Right ventricle myocardium superior (tissue), 1 donor: ENCODE results near the gene SLC5A5. TPM values are rescaled to one million over a fixed set of nuclear protein-coding genes. Genes with fewer than 3 reads are reported as not detected.
A peak's percentile ranks its signal among the peaks of the same experiment; 100 is the strongest.

ENCODE experiments used
- ATAC-seq: fragments of 200-7000 bp; cut with Tn5 transposase; one replicate; pipeline ENCODE4 v1.9.1; 2020; ENCODE audit warnings: mild to moderate bottlenecking; ENCODE audit not compliant: poor library complexity
- DNase-seq: peaks from one replicate; pipeline ENCODE4 v3.0.0-alpha.2; 2020
- intact Hi-C: fragments of 100-400 bp; cut with DNase I; formaldehyde crosslinking; loops from one replicate; pipeline ENCODE4 v1.11.2; 2022
- total RNA-seq: library from RNA; stranded (reverse); fragmentation: NEBNext Ultra II Directional; extraction: Animal tissue kit (Norgen Biotek cat#: 25700); gene quantifications from one replicate; pipeline ENCODE4 v1.2.1, GENCODE V29; 2021
- donor health status: DM: no; HTN: yes; CAD: no; lungs with severe emphysema.

The SLC5A5 gene
- total RNA-seq, 1 donor from 2014 or later = not detected

DNA sequence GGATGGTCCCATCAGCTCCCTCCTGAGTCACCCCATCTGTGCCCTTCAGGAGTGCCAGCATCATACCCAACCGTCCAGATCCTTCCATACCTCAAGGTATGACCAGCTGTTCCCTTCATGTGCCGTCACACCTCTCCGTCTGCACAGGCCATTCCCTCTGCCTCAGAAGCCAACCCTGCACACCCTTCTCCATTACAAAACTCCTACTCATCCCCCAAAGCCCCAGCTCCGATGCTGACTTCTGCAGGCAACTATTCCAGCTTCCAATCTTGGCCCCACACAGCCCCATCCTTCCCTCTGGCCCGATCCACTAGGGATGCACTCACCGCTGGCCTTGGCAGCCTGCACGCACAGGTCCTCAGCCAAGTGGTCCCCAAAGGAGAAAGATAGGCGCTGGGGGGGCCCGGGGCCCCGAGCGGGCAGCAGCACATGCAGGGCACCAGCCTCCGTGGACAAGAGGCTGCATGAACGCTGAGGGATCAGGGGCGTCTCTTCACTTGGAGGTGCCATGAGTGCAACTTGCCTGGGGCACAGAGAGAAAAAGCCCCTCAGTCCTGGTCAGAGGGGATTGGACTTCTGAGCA, 27.7 kb upstream of the SLC5A5 start:
- intact Hi-C loops = no loop called here
- ATAC-seq (no peak), DNase-seq (no peak)

DNA sequence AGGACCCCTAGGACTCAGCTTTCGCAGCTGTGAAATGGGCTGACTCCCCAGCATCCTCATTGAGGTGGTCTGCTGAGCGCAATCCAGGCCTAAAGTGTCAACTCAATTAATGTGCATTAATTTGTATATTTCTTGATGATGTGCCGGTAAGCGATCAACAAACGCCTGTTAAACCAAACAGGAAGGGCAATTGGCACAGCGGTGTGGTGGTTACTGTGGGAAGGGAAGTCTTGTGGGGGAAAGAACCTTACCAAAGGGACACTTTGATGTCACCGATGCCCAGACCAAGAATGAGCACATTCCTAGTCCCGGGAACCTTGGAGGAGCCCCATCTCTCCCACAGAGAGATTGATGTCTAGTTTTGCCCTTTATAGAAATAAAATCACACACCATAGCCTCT, 25.6 kb upstream of the SLC5A5 start:
- ATAC-seq (no peak), DNase-seq (no peak)
- intact Hi-C loops = no loop called here

DNA sequence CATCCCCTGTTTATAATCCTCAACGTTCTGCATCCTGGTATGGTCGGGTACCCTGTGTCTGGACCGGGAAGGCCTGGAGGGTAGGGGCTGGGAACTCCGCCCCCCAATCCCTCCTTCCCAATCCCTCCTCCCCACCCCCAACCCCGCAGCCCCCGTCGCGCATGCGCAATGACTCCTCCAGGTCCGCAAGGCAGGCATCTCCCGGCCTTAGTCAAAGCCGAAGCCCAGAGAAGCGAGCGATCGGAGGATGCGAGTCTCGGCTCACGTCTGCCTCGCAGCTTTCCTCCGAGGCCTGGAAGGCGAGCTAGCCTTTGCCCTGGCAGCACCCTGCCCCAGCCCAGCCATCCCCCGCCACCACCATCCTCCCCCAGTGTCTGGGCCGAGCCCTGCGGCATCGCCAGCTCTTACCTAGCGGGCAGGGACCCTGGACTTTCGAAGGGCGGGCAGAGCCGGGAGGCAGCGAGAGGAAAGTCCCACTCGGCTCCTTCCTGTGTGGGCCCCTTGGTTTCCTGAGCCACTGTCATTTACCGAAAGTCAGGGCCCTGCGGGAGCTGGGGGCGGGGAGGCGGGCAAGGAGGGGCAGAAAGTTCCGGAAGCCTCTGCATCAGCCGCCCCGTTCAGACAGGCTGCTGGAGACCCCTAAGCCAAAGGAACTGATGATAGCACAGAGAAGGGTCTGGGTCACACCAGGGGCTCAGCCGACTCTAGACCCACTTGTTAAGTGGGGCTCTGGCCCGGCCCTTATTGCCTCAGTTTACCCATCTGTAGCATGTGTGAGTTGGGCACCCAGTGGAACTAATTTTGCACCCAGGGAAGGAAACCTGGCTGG, 24.0 kb upstream of the SLC5A5 start, which contains the start of gene JAK3:
Gene JAK3, minus strand, starts transcription at position 445 of the 829 bp plus-strand sequence. CDS start 3,565 bp downstream, outside the sequence.
- peak; percentile 74 for DNase-seq
- ATAC-seq = peak; percentile 77
- intact Hi-C loops = no loop called here

DNA sequence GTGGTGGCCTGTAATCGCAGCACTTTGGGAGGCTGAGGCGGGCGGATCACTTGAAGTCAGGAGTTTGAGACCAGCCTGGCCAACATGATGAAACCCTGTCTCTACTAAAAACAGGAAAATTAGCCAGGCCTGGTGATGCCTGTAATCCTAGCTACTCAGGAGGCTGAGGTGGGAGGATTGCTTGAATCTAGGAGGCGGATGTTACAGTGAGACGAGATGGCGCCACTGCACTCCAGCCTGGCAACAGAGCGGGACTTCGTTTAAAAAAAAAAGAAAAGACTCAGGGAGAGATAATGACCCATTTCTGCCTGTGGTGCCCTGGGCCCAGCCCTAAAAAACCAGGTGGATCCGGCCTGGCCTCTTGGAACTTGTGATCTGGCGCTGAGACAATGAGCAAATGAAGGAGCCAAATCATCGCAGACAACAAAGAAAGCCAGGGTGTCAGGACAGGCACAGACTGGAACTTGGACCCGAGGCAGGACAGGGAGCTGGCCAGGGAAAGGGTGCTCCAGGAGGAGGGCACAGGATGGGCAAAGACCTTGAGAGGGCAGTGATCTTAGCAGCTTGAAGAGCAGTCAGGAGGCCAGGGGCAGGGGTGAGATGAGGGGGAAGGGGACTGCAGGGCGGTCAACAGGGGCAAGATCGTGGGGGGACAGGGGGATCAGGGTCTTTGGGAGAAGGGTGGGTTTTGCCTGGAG, 23.0 kb upstream of the SLC5A5 start:
- no peak for DNase-seq
- intact Hi-C loops = no loop called here
- no peak for ATAC-seq

DNA sequence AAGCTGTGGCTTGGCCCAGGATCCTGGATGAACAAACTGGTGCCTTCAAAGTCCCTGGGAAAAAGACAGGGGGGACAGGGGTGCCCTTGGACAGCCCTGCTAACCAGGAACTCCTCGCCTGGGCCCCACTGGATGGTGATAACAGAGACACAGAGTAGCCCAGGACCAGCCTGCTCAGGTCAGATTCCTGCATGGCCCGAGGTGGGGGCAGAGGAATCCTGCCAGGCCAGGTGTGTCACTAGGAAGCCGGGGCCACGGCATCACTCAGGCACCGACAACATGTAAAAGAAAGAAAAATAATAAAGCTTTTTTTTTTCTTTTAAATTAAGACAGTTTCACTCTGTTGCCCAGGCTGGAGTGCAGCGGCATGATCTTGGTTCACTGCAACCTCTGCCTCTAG, 17.7 kb upstream of the SLC5A5 start:
- intact Hi-C loops = loop anchor here (10.0 kb wide), 1 partner anchor 139 kb away; the partner anchor contains the start of gene MAP1S
- ATAC-seq (no peak), DNase-seq (no peak)

DNA sequence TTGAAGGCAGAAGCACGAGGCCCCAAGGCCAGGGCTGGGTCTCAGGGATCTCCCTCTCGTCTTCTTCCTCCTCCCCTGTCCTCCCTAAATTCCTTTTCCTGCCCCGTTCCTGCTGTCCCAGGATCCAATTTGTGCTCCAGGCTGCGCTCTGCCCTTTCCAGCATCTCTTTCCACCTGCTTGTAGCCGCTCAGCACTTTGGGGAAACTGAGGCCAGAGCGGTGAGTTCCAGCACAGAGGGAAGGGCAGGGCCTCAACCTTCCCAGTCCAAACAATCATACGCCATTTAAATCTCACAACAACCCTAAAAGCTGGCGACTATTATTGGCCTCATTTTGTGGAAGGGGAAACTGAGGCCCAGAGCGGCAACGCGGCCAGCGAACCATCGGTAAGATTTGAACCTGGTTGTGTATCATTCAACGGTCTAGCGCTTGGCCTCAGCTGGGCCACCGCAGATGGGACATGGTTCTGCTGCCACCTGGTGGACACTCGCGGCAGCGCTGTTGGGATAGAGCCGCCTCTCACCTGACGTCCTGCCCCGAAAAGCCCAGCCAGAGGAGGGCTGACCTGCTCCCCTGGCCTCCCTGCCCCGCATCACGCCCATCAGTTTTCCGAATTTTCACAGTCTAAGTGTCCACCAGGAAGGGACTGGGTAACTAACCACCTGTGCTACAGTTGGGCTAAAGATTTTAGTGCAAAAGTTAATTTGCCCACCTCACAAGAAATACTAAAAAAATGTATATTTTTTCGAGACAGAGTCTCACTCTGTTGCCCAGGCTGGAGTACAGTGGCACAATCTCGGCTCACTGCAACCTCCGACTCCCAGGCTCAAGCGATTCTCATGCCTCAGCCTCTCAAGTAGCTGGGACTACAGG, 16.2 kb upstream of the SLC5A5 start:
- intact Hi-C loops = loop anchor here (10.0 kb wide), 1 partner anchor 141 kb away; the partner anchor contains the start of gene MAP1S
- peak; percentile 92 for DNase-seq
- peak; percentile 57 for ATAC-seq

DNA sequence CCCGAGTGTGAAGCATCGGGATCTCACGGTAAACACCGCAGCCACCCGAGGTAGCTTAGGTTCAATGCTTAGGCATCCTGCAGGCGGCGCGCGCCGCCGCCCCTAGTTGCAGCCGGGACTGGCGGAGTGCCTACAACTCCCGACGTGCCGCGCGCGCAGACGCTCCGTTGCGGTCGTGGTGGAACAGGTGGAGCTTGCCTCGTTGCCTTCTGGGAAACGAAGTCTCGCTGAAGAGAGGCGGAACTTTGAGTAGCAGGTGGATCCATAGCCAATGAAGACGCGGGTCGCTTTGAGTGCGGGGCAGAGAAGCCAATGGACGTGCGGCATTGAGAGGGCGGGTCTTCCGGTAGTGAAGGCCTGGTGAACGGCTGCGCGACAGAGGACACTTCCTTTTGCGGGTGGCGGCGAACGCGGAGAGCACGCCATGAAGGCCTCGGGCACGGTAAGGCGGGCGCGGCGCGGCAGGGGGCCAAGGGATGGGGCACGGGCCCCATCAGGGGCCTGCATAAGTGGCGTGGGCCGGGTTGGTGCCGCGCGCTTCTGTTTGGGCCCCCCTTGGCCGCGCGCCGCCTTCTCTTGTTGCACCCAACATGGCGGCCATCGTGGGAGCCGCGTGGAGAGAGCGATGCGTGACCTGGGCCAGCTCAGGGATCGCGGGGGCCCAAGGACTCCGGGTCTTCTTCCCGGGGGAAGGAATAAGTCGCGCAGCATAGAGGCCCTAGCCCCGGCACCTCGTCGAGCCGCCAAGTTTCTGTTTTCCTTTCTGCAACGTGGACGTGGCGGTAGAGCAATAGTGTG, 12.0 kb upstream of the SLC5A5 start, which contains the start of gene RPL18A:
Gene RPL18A, plus strand, starts transcription at position 378 of the 798 bp plus-strand sequence. Its CDS starts 47 bp downstream, at position 425.
- intact Hi-C loops = loop anchor here (5.0 to 10.0 kb wide), 3 partner anchors 78 to 145 kb away; partner anchors contain the start of gene MAP1S
- peak; percentile 99 for DNase-seq
- peak; percentile 97 for ATAC-seq

DNA sequence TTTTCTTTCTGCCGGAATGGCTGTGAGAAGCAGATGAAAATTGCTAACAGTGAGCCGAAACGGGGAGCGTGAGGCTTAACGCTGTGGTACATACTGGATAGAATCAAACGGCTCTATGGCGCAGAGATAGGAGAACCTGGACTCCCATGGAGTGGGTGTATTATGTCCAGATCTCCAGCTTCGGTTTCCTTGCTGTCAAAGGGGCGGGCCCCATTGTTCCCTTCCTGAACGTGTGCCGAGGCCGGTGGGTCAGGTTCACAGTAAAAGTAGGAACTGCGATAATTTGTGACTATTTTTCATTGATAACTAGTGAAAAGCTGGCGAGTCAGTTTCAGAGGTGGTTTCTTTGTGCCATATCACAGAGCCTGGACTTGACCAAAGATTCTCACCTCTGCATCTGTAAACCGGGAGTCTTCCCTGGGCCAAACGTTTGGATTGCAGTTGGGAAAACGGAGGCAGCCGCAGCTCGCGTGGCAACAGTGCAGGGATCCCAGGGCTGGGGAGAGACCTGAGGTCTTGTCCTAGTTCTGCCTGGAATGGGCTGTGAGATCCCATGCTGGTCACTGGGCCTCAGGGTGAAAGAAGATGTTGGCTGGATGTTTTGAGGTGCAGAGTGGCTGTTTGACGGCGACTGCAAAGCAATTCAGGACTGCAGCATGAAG, 11.3 kb upstream of the SLC5A5 start:
- intact Hi-C loops = loop anchor here (5.0 to 10.0 kb wide), 2 partner anchors 77 to 134 kb away; no protein-coding TSS in a partner anchor
- ATAC-seq (no peak), DNase-seq (no peak)

DNA sequence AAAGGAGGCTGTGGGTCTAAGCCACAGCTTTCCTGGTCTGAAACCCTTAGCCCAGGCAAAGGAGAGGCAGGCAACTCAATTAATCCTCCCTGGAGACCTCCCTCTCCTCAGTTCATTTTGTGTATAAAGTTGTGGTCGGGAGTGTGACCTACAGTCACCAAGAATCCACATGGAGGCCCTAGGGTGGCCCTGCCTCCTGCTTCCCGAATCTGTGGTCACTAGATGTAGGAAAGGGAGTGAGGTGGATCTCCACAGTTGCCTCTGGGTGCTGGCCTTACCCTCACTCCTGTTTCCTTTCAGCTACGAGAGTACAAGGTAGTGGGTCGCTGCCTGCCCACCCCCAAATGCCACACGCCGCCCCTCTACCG, 10.8 kb upstream of the SLC5A5 start:
- no peak for DNase-seq
- no peak for ATAC-seq
- intact Hi-C loops = loop anchor here (5.0 to 10.0 kb wide), 2 partner anchors 76 to 134 kb away; no protein-coding TSS in a partner anchor

DNA sequence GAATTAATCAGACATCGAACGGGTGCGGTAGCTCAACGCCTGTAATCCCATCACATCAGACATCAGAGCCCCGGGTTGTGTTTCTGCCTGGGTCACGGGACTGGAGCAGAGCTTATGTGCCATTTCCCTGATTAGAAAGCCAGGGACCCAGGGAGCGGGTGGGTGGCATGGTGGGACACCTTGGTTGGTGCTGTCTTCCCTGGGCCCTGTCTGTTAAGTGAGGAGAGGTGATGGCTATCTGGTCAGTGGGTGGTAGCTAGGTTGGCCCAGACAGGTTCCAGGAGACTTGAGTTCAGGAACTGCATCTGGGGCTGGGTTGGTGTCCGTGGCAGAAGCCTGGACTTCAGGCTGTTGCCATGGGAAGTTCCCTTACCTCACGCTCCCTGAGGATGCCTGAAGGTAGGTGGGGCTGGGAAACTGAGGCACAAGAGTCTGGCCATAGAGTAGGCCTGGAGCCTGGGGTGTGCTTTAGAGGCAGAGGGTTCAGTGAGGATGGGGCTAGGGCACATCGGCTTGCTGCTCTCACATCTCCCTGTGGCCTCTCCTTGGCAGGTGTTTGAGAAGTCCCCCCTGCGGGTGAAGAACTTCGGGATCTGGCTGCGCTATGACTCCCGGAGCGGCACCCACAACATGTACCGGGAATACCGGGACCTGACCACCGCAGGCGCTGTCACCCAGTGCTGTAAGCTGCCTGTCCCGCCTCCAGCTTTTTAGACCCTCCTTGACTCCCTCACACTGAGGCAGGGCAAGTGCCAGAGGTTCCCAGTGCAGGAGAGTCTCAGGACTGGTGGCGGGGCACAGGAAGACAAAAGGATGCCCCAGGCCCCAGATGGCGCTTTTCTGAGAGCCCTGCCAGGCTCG, 10.0 kb upstream of the SLC5A5 start:
- intact Hi-C loops = loop anchor here (5.0 to 10.0 kb wide), 2 partner anchors 76 to 133 kb away; no protein-coding TSS in a partner anchor
- DNase-seq (no peak), ATAC-seq (no peak)

DNA sequence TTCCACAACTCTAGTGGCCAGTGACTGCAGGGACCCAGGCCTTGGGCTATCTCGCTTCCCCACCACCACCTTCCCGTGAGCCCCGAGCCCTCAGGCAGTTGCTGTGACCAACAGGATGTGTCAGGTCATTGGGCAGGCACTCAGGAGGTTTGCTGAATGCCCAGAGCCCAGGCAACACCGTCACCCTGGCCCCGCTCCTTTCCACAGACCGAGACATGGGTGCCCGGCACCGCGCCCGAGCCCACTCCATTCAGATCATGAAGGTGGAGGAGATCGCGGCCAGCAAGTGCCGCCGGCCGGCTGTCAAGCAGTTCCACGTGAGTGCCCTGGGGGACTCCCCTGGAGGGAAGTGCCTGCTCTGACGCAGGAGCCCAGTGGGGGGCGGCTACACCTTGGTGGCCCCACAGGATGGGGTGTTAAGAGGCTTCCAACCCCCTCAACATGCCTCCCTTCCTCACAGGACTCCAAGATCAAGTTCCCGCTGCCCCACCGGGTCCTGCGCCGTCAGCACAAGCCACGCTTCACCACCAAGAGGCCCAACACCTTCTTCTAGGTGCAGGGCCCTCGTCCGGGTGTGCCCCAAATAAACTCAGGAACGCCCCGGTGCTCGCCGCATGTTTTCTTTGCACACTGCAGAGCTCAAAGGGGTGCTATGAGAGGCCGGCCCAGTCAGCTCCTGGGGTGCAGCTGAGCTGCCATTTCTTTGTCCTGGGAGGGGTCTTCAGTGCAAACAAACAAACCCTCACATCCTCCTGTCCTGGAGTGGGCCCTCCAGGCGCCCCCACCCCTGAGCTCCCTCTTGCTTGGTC, 8.8 kb upstream of the SLC5A5 start:
- intact Hi-C loops = loop anchor here (5.0 to 10.0 kb wide), 2 partner anchors 74 to 132 kb away; no protein-coding TSS in a partner anchor
- ATAC-seq = no peak
- no peak for DNase-seq

DNA sequence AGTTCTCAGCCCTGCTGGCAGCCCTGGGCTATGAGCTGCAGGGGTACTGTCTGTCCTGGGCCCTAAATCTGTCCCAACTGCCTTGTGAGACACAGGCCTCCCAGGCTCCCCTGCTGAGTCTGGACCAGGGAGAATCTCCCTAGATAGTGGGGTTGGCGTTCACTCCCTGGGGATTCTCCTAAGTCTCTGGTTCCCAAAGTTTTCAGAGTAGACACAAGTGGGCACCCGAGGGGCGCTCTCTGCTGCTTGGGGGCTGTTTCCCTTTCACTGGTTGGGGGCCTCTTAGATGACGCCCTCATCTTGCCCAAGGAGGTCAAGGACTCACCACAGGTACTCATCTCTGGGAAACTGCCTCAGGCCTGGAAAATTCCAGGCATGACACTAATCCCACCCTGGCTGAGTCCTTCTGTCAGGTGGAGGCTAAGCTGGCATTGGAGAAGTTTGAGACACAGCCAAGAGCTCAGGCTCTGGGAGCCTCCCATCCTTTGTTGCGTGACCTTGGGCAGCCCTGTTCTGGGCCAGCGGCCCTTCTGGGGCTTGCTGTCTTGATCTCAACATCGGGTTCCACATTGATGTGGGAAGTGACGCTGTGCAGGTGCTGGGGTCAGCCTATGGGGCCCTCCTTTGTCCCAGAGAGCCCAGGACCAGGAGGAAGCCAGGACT, 8.1 kb upstream of the SLC5A5 start:
- ATAC-seq (no peak), DNase-seq (no peak)
- intact Hi-C loops = loop anchor here (5.0 to 10.0 kb wide), 2 partner anchors 74 to 131 kb away; no protein-coding TSS in a partner anchor

DNA sequence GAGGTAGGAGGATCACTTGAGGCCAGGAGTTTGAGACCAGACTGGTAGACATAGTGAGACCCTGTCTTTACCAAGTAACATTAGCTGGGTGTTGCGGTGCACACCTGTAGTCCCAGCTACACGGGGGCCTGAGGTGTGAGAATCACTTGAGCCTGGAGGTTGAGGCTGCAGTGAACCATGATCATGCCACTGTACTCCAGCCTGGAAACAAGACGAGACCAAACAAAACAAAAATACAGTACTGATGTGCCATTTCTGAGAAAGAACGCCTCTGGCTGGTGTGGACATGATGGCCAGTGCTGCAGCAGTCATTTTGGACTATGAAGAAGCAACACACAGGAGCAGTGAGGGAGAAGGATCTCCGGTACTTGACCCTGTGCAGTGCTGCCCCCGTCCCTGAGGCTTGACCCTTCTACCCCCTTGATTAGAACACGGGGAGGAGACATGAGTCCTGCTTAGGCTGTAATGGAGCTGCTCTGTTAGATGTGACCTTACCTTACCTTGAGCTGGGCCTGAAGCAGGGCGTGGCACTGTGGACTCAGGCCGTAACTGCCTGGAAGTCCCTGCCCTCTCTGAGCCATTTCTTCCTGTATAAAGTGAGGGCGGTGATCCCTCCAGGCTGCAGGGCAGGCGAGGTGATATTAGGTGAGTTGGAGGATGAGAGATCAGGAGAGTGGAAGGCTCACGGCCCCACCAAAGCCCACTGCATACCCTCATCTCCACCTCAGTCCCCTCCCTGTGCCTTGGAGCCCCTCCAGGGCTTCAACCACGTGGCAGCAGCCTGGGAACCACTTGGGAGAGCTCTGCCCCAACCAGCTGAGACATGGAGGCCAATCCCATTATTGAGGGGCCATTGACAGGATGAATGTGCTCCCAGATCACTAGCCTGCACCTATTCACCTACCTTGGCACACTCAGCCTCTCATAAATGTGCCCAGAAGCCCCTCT, 6.1 kb upstream of the SLC5A5 start:
- ATAC-seq (peak; percentile 5), DNase-seq (no peak)
- intact Hi-C loops = loop anchor here (10.0 kb wide), 1 partner anchor 129 kb away; no protein-coding TSS in a partner anchor
